KMS-11 (cell line): ENCODE measurements around the gene KLK13.

Experiments used
- H2AFZ ChIP-seq: fragments of 200-600 bp; sonication (generic); 2 replicates; pipeline ENCODE4 v1.6.1; 2016; ENCODE audit warnings: antibody characterized with exemption, mixed run types, low read depth
- H3K27ac ChIP-seq: fragments of 200-600 bp; sonication (generic); 2 replicates; pipeline ENCODE4 v1.6.1; 2016; ENCODE audit warnings: mild to moderate bottlenecking, mixed run types
- H3K27me3 ChIP-seq: fragments of 200-600 bp; sonication (generic); 2 replicates; pipeline ENCODE4 v1.6.1; 2017; ENCODE audit warnings: mild to moderate bottlenecking, low read depth, mixed run types, moderate library complexity; ENCODE audit not compliant: insufficient read depth
- H3K36me3 ChIP-seq: fragments of 200-600 bp; sonication (generic); 2 replicates; pipeline ENCODE4 v1.6.1; 2017; ENCODE audit warnings: mild to moderate bottlenecking, mixed run types; ENCODE audit not compliant: insufficient read depth
- H3K4me1 ChIP-seq: fragments of 200-600 bp; sonication (generic); 2 replicates; pipeline ENCODE4 v1.6.1; 2016; ENCODE audit warnings: mild to moderate bottlenecking, low read depth, mixed run types; ENCODE audit not compliant: poor library complexity, severe bottlenecking
- H3K4me2 ChIP-seq: fragments of 200-600 bp; sonication (generic); 2 replicates; pipeline ENCODE4 v1.7.0; 2016; ENCODE audit warnings: mild to moderate bottlenecking, mixed run types
- H3K4me3 ChIP-seq: fragments of 200-600 bp; sonication (generic); IDR thresholded peaks from 2 replicates; pipeline ENCODE4 v1.6.1; 2017; ENCODE audit warnings: low read depth, low read length, mixed read lengths; ENCODE audit not compliant: insufficient read depth
- H3K79me2 ChIP-seq: fragments of 200-600 bp; sonication (generic); 2 replicates; pipeline ENCODE4 v1.6.1; 2016; ENCODE audit warnings: low read depth, mixed run types; ENCODE audit not compliant: insufficient read depth
- H3K9ac ChIP-seq: fragments of 200-600 bp; sonication (generic); 2 replicates; pipeline ENCODE4 v1.6.1; 2016; ENCODE audit warnings: mild to moderate bottlenecking, mixed run types
- H4K20me1 ChIP-seq: fragments of 200-600 bp; sonication (generic); 2 replicates; pipeline ENCODE4 v1.6.1; 2016; ENCODE audit warnings: mild to moderate bottlenecking, mixed run types; ENCODE audit not compliant: insufficient read depth
- CTCF ChIP-seq: fragments of 200-600 bp; sonication (generic); conservative IDR thresholded peaks from 2 replicates; pipeline ENCODE4 v1.6.1; 2017; ENCODE audit warnings: low read depth, mild to moderate bottlenecking, antibody characterized with exemption, low read length, moderate library complexity, mixed read lengths

KLK13 gene, protein sequence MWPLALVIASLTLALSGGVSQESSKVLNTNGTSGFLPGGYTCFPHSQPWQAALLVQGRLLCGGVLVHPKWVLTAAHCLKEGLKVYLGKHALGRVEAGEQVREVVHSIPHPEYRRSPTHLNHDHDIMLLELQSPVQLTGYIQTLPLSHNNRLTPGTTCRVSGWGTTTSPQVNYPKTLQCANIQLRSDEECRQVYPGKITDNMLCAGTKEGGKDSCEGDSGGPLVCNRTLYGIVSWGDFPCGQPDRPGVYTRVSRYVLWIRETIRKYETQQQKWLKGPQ

DNA sequence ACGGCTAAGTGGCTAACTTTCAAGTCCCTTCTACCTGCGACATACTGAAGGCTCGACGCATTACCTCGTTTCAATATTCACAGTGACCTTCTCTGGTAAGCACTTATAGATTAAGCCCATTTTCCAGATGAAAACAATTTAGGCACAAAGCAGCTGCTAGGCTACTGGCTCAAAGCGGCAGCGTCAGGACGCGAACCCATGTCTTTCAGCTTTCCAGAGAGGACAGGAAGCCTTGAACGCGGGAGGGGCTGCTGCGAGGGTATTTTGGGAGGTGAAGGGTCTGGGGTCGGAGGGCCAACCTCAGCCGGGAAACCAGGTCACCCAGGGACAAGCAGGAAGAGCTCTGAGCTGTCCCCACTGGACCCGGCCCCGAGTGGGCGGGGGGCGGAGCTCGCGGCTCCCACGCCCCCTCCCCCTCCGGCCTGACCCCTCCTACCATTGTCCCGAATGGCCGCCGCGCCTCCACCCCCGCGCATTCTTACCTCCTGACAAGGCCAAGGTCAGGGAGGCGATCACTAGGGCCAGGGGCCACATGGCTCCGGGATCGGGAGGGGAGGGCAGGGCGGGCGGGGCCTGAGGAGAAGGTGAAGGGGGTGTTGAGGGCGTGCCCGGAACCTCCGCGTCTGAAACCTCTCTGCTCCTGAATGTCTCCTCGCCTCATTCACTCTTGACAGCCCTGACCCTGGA lies at the start of gene KLK13:
KLK13 (minus strand) TSS at position 559 of the 687 bp plus-strand sequence; CDS start at position 534, 25 bp downstream.
- TF ChIP-seq CTCF, result no peak
- Histone ChIP-seq H4K20me1 (no peaks in the 10 kb centered on the region), H3K36me3 (no peaks in the 10 kb centered on the region), H3K4me1 (no peaks in the 10 kb centered on the region), H3K27me3 (no peaks in the 10 kb centered on the region; the same call in 1 of the 2 replicates), H3K4me3 (no peak within 1 kb of the TSS), H3K4me2 (no peak within 1 kb of the TSS), H3K27ac (no peak within 1 kb of the TSS), H3K9ac (no peak within 1 kb of the TSS), H2AFZ (no peak within 1 kb of the TSS), H3K79me2 (no peaks in the 10 kb centered on the region)

DNA sequence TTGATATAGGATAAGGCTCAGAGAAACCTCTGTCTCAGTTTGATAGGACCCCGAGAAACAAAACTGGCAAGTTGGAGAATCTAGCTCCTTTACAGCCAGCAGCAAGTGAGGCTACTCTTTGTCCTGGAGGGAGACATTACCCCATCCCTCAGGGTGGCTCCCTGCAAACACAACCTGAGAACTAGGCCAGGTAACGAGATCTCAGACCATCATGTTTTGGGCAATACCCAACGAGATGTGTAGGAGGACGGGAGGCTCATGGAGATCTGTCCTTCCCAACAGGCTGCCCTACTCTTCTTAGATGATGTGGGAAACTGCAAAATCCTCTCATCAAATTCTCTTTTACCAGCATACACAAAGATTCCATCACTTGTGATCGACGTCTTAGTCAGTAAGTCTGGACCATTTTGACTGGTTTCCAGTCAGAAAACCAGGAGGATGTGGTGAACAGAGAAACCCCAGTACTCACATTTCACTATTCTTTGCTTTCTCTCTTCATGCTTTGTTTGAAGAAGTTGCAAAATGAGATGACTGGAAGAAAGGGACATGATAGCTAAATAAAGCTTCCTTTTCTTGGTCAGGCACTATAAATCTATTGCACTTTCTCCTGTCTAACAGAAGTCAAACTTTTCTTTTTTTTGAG lies 49.3 kb upstream of the KLK13 start:
- no peaks in the 10 kb centered on the region for H3K79me2 ChIP-seq
- H2AFZ ChIP-seq, result no peak overlapping the region
- H3K27ac ChIP-seq, result no peak overlapping the region
- H3K4me3 ChIP-seq, result no peak overlapping the region
- no peak overlapping the region for H3K4me2 ChIP-seq
- no peak overlapping the region for H3K9ac ChIP-seq
- peaks cover 72% of the 10 kb centered on the region for H3K27me3 ChIP-seq
- H3K4me1 ChIP-seq, result no peaks in the 10 kb centered on the region
- TF ChIP-seq CTCF, result no peak
- H3K36me3 ChIP-seq, result no peaks in the 10 kb centered on the region
- no peaks in the 10 kb centered on the region for H4K20me1 ChIP-seq

DNA sequence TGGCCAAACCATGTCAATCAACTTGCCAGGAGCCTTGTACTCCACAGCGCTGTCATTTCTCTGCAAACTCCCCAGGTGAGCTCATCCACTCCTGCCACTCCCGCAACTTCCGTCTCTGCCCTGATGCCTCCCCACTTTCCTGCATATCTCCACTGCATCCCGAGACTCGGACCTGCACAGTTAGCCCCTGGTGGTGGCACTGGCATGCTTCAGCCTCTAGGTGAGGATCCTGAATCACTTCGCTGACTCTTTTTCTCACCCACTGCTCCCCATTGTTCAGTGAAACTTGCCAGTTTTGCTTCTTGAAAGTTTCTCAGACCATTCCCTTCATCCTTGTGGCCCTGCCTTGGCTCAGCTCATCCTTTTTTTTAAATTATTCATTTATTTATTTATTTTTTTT lies 46.7 kb upstream of the KLK13 start:
- H3K4me2 ChIP-seq, result no peak overlapping the region
- H2AFZ ChIP-seq, result no peak overlapping the region
- H3K4me3 ChIP-seq, result no peak overlapping the region
- H3K9ac ChIP-seq, result no peak overlapping the region
- H3K79me2 ChIP-seq, result peaks cover 13% of the 10 kb centered on the region
- no peaks in the 10 kb centered on the region for H4K20me1 ChIP-seq
- H3K27me3 ChIP-seq, result peaks cover 45% of the 10 kb centered on the region
- peaks cover 8% of the 10 kb centered on the region for H3K4me1 ChIP-seq
- H3K27ac ChIP-seq, result no peak overlapping the region
- no peaks in the 10 kb centered on the region for H3K36me3 ChIP-seq
- no peak for TF ChIP-seq CTCF

- no peak overlapping the region for H3K4me3 ChIP-seq
- H3K27ac ChIP-seq, result no peak overlapping the region
- no peak for TF ChIP-seq CTCF
- H4K20me1 ChIP-seq, result no peaks in the 10 kb centered on the region
- H2AFZ ChIP-seq, result no peak overlapping the region
- H3K9ac ChIP-seq, result no peak overlapping the region
- H3K27me3 ChIP-seq, result peaks cover 36% of the 10 kb centered on the region
- peaks cover 13% of the 10 kb centered on the region for H3K79me2 ChIP-seq
- no peaks in the 10 kb centered on the region for H3K36me3 ChIP-seq
- no peak overlapping the region for H3K4me2 ChIP-seq
- H3K4me1 ChIP-seq, result peaks cover 8% of the 10 kb centered on the region
Measured at GRCh38 chr19:51110666-51110971, 45.7 kb upstream of the KLK13 start.
